ENCODE results near the gene SNTB2.

SNTB2 gene

GRCh38 chr16:69315486-69316311 lies 128.7 kb downstream of the SNTB2 start:
- no peak for DNase-seq (ENCODE audit: insufficient read length)
- TF ChIP-seq POLR2A (IDR thresholded peaks at IDR 0.05; ENCODE audit: low read depth, low read length), result no peak
- no peak for TF ChIP-seq TAF1 (IDR thresholded peaks at IDR 0.05; ENCODE audit: borderline replicate concordance, low read depth, low read length)
- no peak for TF ChIP-seq POLR2AphosphoS5 (IDR thresholded peaks at IDR 0.05; ENCODE audit: low read depth, low read length)
- FAIRE-seq, result no peak

- FAIRE-seq (no peak), DNase-seq (ENCODE audit: insufficient read length) (no peak)
- TF ChIP-seq POLR2AphosphoS5 (IDR thresholded peaks at IDR 0.05; ENCODE audit: low read depth, low read length) (no peak), POLR2A (IDR thresholded peaks at IDR 0.05; ENCODE audit: low read depth, low read length) (no peak), TAF1 (IDR thresholded peaks at IDR 0.05; ENCODE audit: borderline replicate concordance, low read depth, low read length) (no peak)
These were observed 129.7 kb downstream of the SNTB2 start for GRCh38 chr16:69316595-69317034.

GRCh38 chr16:69318177-69318910 lies 131.4 kb downstream of the SNTB2 start:
- FAIRE-seq (no peak), DNase-seq (ENCODE audit: insufficient read length) (no peak)
- TF ChIP-seq POLR2AphosphoS5 (IDR thresholded peaks at IDR 0.05; ENCODE audit: low read depth, low read length) (no peak), TAF1 (IDR thresholded peaks at IDR 0.05; ENCODE audit: borderline replicate concordance, low read depth, low read length) (no peak), POLR2A (IDR thresholded peaks at IDR 0.05; ENCODE audit: low read depth, low read length) (no peak)

- TF ChIP-seq POLR2A (IDR thresholded peaks at IDR 0.05; ENCODE audit: low read depth, low read length), result no peak
- TF ChIP-seq POLR2AphosphoS5 (IDR thresholded peaks at IDR 0.05; ENCODE audit: low read depth, low read length), result no peak
- TF ChIP-seq TAF1 (IDR thresholded peaks at IDR 0.05; ENCODE audit: borderline replicate concordance, low read depth, low read length), result no peak
- no peak for FAIRE-seq
- DNase-seq (ENCODE audit: insufficient read length), result no peak
These were observed 131.9 kb downstream of the SNTB2 start for GRCh38 chr16:69318911-69319289.

GRCh38 chr16:69319381-69319780 lies 132.4 kb downstream of the SNTB2 start:
- FAIRE-seq (no peak), DNase-seq (ENCODE audit: insufficient read length) (no peak)
- no peak for TF ChIP-seq POLR2AphosphoS5 (IDR thresholded peaks at IDR 0.05; ENCODE audit: low read depth, low read length)
- TF ChIP-seq TAF1 (IDR thresholded peaks at IDR 0.05; ENCODE audit: borderline replicate concordance, low read depth, low read length), result no peak
- TF ChIP-seq POLR2A (IDR thresholded peaks at IDR 0.05; ENCODE audit: low read depth, low read length), result no peak

GRCh38 chr16:69319826-69320739 lies 133.1 kb downstream of the SNTB2 start:
- FAIRE-seq (no peak), DNase-seq (ENCODE audit: insufficient read length) (no peak)
- no peak for TF ChIP-seq POLR2A (IDR thresholded peaks at IDR 0.05; ENCODE audit: low read depth, low read length)
- no peak for TF ChIP-seq TAF1 (IDR thresholded peaks at IDR 0.05; ENCODE audit: borderline replicate concordance, low read depth, low read length)
- TF ChIP-seq POLR2AphosphoS5 (IDR thresholded peaks at IDR 0.05; ENCODE audit: low read depth, low read length), result no peak

GRCh38 chr16:69320740-69321073 lies 133.7 kb downstream of the SNTB2 start:
- FAIRE-seq (no peak), DNase-seq (ENCODE audit: insufficient read length) (no peak)
- TF ChIP-seq POLR2AphosphoS5 (IDR thresholded peaks at IDR 0.05; ENCODE audit: low read depth, low read length), result no peak
- TF ChIP-seq TAF1 (IDR thresholded peaks at IDR 0.05; ENCODE audit: borderline replicate concordance, low read depth, low read length), result no peak
- TF ChIP-seq POLR2A (IDR thresholded peaks at IDR 0.05; ENCODE audit: low read depth, low read length), result no peak

- no peak for DNase-seq (ENCODE audit: insufficient read length)
- no peak for TF ChIP-seq POLR2AphosphoS5 (IDR thresholded peaks at IDR 0.05; ENCODE audit: low read depth, low read length)
- TF ChIP-seq TAF1 (IDR thresholded peaks at IDR 0.05; ENCODE audit: borderline replicate concordance, low read depth, low read length), result no peak
- no peak for TF ChIP-seq POLR2A (IDR thresholded peaks at IDR 0.05; ENCODE audit: low read depth, low read length)
- FAIRE-seq, result no peak
These were observed 134.1 kb downstream of the SNTB2 start for GRCh38 chr16:69321080-69321479.

GRCh38 chr16:69322343-69322742 lies 135.4 kb downstream of the SNTB2 start:
- no peak for DNase-seq (ENCODE audit: insufficient read length)
- FAIRE-seq, result no peak
- no peak for TF ChIP-seq POLR2AphosphoS5 (IDR thresholded peaks at IDR 0.05; ENCODE audit: low read depth, low read length)
- TF ChIP-seq TAF1 (IDR thresholded peaks at IDR 0.05; ENCODE audit: borderline replicate concordance, low read depth, low read length), result no peak
- TF ChIP-seq POLR2A (IDR thresholded peaks at IDR 0.05; ENCODE audit: low read depth, low read length), result no peak

- FAIRE-seq (no peak), DNase-seq (ENCODE audit: insufficient read length) (no peak)
- no peak for TF ChIP-seq POLR2A (IDR thresholded peaks at IDR 0.05; ENCODE audit: low read depth, low read length)
- TF ChIP-seq POLR2AphosphoS5 (IDR thresholded peaks at IDR 0.05; ENCODE audit: low read depth, low read length), result no peak
- no peak for TF ChIP-seq TAF1 (IDR thresholded peaks at IDR 0.05; ENCODE audit: borderline replicate concordance, low read depth, low read length)
These were observed 136.5 kb downstream of the SNTB2 start for GRCh38 chr16:69323415-69323814.

- FAIRE-seq (no peak), DNase-seq (ENCODE audit: insufficient read length) (no peak)
- TF ChIP-seq POLR2A (IDR thresholded peaks at IDR 0.05; ENCODE audit: low read depth, low read length) (peak; percentile 6; the same call in 1 of the 2 replicates), TAF1 (IDR thresholded peaks at IDR 0.05; ENCODE audit: borderline replicate concordance, low read depth, low read length) (no peak), POLR2AphosphoS5 (IDR thresholded peaks at IDR 0.05; ENCODE audit: low read depth, low read length) (peak; percentile 42; the same call in 1 of the 2 replicates)
These were observed 137.1 kb downstream of the SNTB2 start for GRCh38 chr16:69324013-69324531.

Data from GM12892 (cell line).